ENCODE data around the gene ALPP.
"Not testable (repeated sequence)": the region's sequence is repeated elsewhere in the genome, so short reads cannot be mapped to it uniquely, and the experiment has no call there.

GRCh38 chr2:232331641-232332040, 46.9 kb upstream of the ALPP start:
- not testable (repeated sequence) for TF ChIP-seq CTCF (IDR thresholded peaks at IDR 0.05); POLR2AphosphoS5 (IDR thresholded peaks at IDR 0.05; ENCODE audit: insufficient read depth in 1 of 2, low read depth in 1 of 2); POLR2A (IDR thresholded peaks at IDR 0.05)

Data from vagina (tissue), 2 donors.